Measurements from ENCODE around the gene LAMA2.

GRCh38 chr6:129525055-129525454, 642.1 kb downstream of the LAMA2 start:
- TF ChIP-seq POLR2AphosphoS5 (IDR thresholded peaks at IDR 0.05) (no peak), EZH2 (IDR thresholded peaks at IDR 0.05; ENCODE audit: borderline replicate concordance, insufficient read depth, low read length, poor library complexity, severe bottlenecking) (no peak), REST (IDR thresholded peaks at IDR 0.05; ENCODE audit: borderline replicate concordance) (no peak)
